Prostate gland (tissue), 2 donors: ENCODE measurements around the gene PIK3R2. TPM values are rescaled to one million over a fixed set of nuclear protein-coding genes. Genes with fewer than 3 reads are reported as not detected.
"Not testable (repeated sequence)": the region's sequence is repeated elsewhere in the genome, so short reads cannot be mapped to it uniquely, and the experiment has no call there.

ENCODE experiments used
- DNase-seq: peaks from one replicate; pipeline ENCODE4 v3.0.0-alpha.2; 2019; ENCODE audit warnings: low spot score
- H3K27ac ChIP-seq, 2 donors: fragments of 200-600 bp; sonication (generic); 2 replicates each; pipeline ENCODE4 v1.5.1; 2017 to 2019
- H3K27me3 ChIP-seq: fragments of 200-600 bp; sonication (generic); replicated peaks from 2 replicates; pipeline ENCODE4 v1.5.1; 2019; ENCODE audit not compliant: insufficient read depth
- H3K36me3 ChIP-seq, 2 donors: fragments of 200-600 bp; sonication (generic); 1 replicate in 1 of 2; 2 replicates in 1 of 2; pipeline versions ENCODE4 v1.5.1 to v1.8.1; 2017 to 2019
- H3K4me1 ChIP-seq: fragments of 200-600 bp; sonication (generic); replicated peaks from 2 replicates; pipeline ENCODE4 v1.5.1; 2019
- H3K4me3 ChIP-seq, 2 donors: fragments of 200-600 bp; sonication (generic); 2 replicates each; pipeline ENCODE4 v1.5.1; 2017 to 2019
- H3K9me3 ChIP-seq: fragments of 200-600 bp; sonication (generic); 2 replicates; pipeline ENCODE4 v1.5.1; 2017
- POLR2A ChIP-seq: fragments of 450-650 bp; IDR thresholded peaks from one replicate; pipeline ENCODE4 v1.6.1; 2016; ENCODE audit warnings: antibody characterized with exemption, mild to moderate bottlenecking
- POLR2AphosphoS5 ChIP-seq: sonication (generic); formaldehyde crosslinking; IDR thresholded peaks from one replicate; pipeline ENCODE4 v1.6.1; 2017; ENCODE audit warnings: antibody characterized with exemption
- WGBS: methylation state at CpG from one replicate; pipeline ENCODE4 v1.1.5; 2018; 5-methylcytosine and 5-hydroxymethylcytosine counted together
- intact Hi-C: fragments of 100-400 bp; cut with DNase I; formaldehyde crosslinking; loops from one replicate; pipeline ENCODE4 v1.14.2; 2022
- total RNA-seq, 2 donors: library from RNA; depleted of rRNA; stranded (reverse); fragments of >200 nt; gene quantifications; one replicate each; pipeline ENCODE4 v1.1.0, GENCODE V29; 2016
- TF ChIP-seq, protein P1 (sequence below), 4 experiments: fragments of 200-600 bp in 2 of 4; fragments of 450-650 bp in 2 of 4; sonication (generic) in 2 of 4; IDR thresholded peaks; 1 replicate in 3 of 4; 2 replicates in 1 of 4; pipeline ENCODE4 v1.5.1; 2016 to 2019; ENCODE audit warnings: antibody characterized with exemption in 4 of 4, mild to moderate bottlenecking in 2 of 4, moderate library complexity in 2 of 4

Gene PIK3R2
- total RNA-seq, 2 donors from 2014 or later, result 41.3 to 71.6 TPM

GRCh38 chr19:18206018-18206417 is 53.1 kb downstream of the PIK3R2 start:
- 94% methylated on average over 12 of the region's 12 CpGs for WGBS
- Histone ChIP-seq H3K4me1 (peaks cover 5% of the 10 kb centered on the region), H3K9me3 (no peaks in the 10 kb centered on the region), H3K27me3 (no peaks in the 10 kb centered on the region), H3K36me3 (no peaks in the 10 kb centered on the region), H3K27ac (peak overlapping the region in 1 of 2 donors; percentile 95), H3K4me3 (no peak overlapping the region)
- intact Hi-C loops, result loop anchor here (10.0 kb wide), 1 partner anchor 209 kb away; the partner anchor contains the start of gene SSBP4
- no peak for DNase-seq
- TF ChIP-seq POLR2A, result no peak
- TF ChIP-seq, protein P1, sequence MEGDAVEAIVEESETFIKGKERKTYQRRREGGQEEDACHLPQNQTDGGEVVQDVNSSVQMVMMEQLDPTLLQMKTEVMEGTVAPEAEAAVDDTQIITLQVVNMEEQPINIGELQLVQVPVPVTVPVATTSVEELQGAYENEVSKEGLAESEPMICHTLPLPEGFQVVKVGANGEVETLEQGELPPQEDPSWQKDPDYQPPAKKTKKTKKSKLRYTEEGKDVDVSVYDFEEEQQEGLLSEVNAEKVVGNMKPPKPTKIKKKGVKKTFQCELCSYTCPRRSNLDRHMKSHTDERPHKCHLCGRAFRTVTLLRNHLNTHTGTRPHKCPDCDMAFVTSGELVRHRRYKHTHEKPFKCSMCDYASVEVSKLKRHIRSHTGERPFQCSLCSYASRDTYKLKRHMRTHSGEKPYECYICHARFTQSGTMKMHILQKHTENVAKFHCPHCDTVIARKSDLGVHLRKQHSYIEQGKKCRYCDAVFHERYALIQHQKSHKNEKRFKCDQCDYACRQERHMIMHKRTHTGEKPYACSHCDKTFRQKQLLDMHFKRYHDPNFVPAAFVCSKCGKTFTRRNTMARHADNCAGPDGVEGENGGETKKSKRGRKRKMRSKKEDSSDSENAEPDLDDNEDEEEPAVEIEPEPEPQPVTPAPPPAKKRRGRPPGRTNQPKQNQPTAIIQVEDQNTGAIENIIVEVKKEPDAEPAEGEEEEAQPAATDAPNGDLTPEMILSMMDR (IDR thresholded peaks at IDR 0.05), result no peak
- no peak for TF ChIP-seq POLR2AphosphoS5

- WGBS, result 15% methylated on average over 30 of the region's 32 CpGs
- DNase-seq, result no peak
- H3K27ac ChIP-seq, result no peak overlapping the region
These were observed 55.4 kb downstream of the PIK3R2 start for GRCh38 chr19:18208098-18208951.

DNA sequence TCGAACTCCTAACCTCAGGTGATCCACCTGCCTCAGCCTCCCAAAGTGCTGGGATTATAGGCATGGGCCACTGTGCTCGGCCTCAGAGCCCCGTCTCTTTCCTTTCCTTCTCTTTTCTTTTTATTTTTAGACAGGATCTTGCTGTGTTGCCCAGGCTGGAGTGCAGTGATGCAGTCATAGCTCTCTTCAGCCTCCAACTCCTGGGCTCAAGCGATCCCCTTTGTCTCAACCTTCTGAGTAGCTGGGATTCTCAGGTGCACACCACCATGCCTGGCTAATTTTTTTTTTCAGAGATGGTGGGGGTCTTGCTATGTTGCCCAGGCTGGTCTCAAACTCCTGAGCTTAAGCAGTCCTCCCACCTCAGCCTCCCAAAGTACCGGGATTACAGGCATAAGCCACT is 56.9 kb downstream of the PIK3R2 start:
- DNase-seq, H3K4me1 ChIP-seq, H3K27me3 ChIP-seq, H3K9me3 ChIP-seq, H3K36me3 ChIP-seq, H3K4me3 ChIP-seq, H3K27ac ChIP-seq: not testable (repeated sequence)
- intact Hi-C loops, result loop anchor here (2.0 to 10.0 kb wide), 2 partner anchors 39 to 205 kb away; partner anchors contain the start of gene SSBP4
- WGBS, result 87% methylated on average over 5 of the region's 5 CpGs

More at GRCh38 chr19:18208098-18208951, 55.4 kb downstream of the PIK3R2 start:
- no peaks in the 10 kb centered on the region for H3K36me3 ChIP-seq
- H3K27me3 ChIP-seq, result no peaks in the 10 kb centered on the region
- H3K4me3 ChIP-seq, result no peak overlapping the region
- TF ChIP-seq, protein P1 (IDR thresholded peaks at IDR 0.05), result peak; percentile 15 to 48 (median 26)
- no peak for TF ChIP-seq POLR2AphosphoS5
- no peaks in the 10 kb centered on the region for H3K9me3 ChIP-seq
- intact Hi-C loops, result loop anchor here (2.0 to 10.0 kb wide), 2 partner anchors 40 to 206 kb away; partner anchors contain the start of gene SSBP4
- H3K4me1 ChIP-seq, result no peaks in the 10 kb centered on the region

DNA sequence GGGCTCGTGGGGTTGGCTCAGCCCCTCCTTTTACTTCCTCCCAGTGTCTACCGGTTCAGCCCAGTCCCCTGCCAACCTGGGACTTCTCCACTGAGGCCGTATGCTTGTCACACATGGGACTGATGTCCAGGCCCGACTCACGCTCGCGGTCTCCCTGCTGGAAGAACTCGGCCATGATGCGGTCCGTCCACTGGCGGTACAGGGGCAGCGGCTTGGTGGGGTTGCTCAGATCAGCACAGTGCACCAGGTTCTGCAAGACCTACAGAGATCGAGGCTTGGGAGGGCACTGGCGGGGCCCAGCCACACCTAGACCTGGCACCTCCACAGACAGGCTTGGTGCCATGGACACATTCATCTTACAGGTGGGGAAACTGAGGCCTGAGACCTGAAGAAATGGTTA is 58.7 kb downstream of the PIK3R2 start:
- DNase-seq, result no peak
- no peaks in the 10 kb centered on the region for H3K9me3 ChIP-seq
- H3K36me3 ChIP-seq, result no peaks in the 10 kb centered on the region
- TF ChIP-seq, protein P1 (IDR thresholded peaks at IDR 0.05), result no peak
- no peak for TF ChIP-seq POLR2AphosphoS5
- TF ChIP-seq POLR2A, result no peak
- H3K27ac ChIP-seq, result no peak overlapping the region
- H3K4me3 ChIP-seq, result no peak overlapping the region
- no peaks in the 10 kb centered on the region for H3K4me1 ChIP-seq
- WGBS, result 76% methylated on average over 14 of the region's 14 CpGs
- intact Hi-C loops, result no loop called here
- H3K27me3 ChIP-seq, result no peaks in the 10 kb centered on the region

- WGBS, result 61% methylated on average over 7 of the region's 7 CpGs
- H3K4me1 ChIP-seq, result no peaks in the 10 kb centered on the region
- no peak overlapping the region for H3K4me3 ChIP-seq
- TF ChIP-seq, protein P1 (IDR thresholded peaks at IDR 0.05), result no peak
- TF ChIP-seq POLR2A, result no peak
- TF ChIP-seq POLR2AphosphoS5, result no peak
- no peak overlapping the region for H3K27ac ChIP-seq
- no peaks in the 10 kb centered on the region for H3K27me3 ChIP-seq
- H3K36me3 ChIP-seq, result no peaks in the 10 kb centered on the region
- intact Hi-C loops, result no loop called here
- no peaks in the 10 kb centered on the region for H3K9me3 ChIP-seq
- no peak for DNase-seq
These were observed 61.9 kb downstream of the PIK3R2 start for GRCh38 chr19:18214779-18215433.
